ENCODE results near the gene MBTD1.

GRCh38 chr17:51298508-51299371 is 38.9 kb upstream of the MBTD1 start:
- TF ChIP-seq EZH2phosphoT487 (IDR thresholded peaks at IDR 0.05; ENCODE audit: insufficient read depth, low read depth) = no peak
- no peak for TF ChIP-seq EZH2 (IDR thresholded peaks at IDR 0.05; ENCODE audit: insufficient read depth, poor library complexity, severe bottlenecking)
